ENCODE results near the gene MAPK7. TPM values are rescaled to one million over a fixed set of nuclear protein-coding genes. Genes with fewer than 3 reads are reported as not detected.

Gene MAPK7
- 7.2 and 12.6 TPM in 2 replicates for total RNA-seq

GRCh38 chr17:19378416-19379360 lies at the start of gene MAPK7:
TSS of gene MAPK7 (plus strand) at chr17:19378498. CDS start at chr17:19378901, 403 bp downstream.
- DNase-seq (ENCODE audit: low read depth in 2 of 2), result peak in 1 of 2 donors; percentile 17

DNA sequence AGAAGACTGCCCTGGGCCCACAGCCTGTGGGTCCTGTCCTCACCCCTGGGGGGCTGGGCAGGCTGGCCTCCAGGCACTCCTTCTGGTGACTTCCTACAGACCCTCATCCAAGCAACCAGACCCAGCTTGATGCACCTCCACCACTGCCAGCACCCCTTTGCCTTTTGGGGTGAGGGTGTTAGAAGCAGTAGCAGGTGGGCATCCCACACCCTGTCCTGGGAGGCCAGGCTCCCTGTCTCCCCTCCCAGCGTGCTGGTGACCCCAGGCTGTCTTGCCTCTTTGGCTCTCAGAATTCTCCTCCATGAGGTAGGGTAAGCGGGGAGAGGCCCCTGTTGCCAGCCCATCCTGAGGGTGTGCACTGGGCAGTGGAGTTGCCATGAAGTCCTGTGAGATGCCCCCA lies 49.2 kb upstream of the MAPK7 start:
- no peak for DNase-seq (ENCODE audit: low read depth in 2 of 2)

- no peak for DNase-seq (ENCODE audit: low read depth in 2 of 2)
These were observed 48.5 kb upstream of the MAPK7 start for GRCh38 chr17:19329839-19330238.

DNA sequence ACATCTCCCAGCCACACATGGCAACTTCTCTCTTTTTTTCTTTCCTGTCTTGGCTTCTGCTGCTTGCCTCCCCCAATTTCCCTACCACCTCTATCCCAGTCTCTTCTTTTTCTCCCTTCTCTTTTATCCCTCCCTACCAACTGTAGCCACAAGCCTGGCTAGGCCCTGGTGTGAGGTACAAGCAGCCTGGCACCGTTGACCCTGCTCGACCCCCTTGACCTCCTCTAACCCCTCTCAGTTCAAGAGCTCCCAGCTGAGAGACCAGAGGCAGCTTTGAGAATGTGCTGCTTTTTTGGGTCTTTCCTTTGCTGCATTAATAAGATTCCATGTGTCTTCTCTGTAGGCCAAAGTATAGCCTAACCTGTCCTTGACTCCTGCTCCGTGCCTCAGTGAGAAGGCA lies 48.0 kb upstream of the MAPK7 start:
- DNase-seq (ENCODE audit: low read depth in 2 of 2), result no peak

DNA sequence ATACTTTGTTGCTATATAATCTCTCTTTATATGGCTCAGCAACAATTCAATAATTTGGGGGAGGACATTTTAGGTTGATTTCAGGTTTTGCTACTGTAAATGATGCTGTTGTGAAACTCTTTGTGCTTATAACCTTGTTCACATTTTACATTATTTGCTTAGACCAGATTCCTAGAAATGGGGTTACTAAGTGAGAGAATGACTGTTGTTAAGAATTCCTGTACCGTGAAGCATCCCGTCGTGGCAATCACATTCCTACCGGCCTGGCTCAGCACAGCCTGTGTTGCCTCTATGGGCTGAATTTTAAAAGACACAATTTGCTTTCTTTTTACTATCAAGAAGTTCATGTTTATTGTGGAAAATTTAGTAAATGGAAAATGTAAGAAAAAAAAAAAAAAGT lies 47.2 kb upstream of the MAPK7 start:
- DNase-seq (ENCODE audit: low read depth in 2 of 2), result no peak

- no peak for DNase-seq (ENCODE audit: low read depth in 2 of 2)
These were observed 46.6 kb upstream of the MAPK7 start for GRCh38 chr17:19331543-19332245.

- no peak for DNase-seq (ENCODE audit: low read depth in 2 of 2)
These were observed 45.7 kb upstream of the MAPK7 start for GRCh38 chr17:19332371-19333131.

DNA sequence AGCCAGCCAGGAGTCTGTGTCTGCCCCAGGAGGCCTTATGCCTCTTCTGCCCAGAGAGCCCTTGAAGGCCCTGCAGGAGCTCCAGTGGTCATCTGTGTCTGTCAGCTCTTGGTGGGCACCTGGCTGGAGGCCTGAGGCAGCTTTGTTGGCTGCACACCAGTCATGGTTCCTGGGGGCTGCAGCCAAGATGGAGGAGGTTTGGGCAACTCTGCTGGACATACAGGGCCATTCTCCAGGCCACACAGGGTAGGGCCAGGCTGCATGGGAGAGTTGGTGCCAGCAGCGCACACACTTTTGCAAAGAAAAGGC lies 45.2 kb upstream of the MAPK7 start:
- DNase-seq (ENCODE audit: low read depth in 2 of 2), result no peak

DNA sequence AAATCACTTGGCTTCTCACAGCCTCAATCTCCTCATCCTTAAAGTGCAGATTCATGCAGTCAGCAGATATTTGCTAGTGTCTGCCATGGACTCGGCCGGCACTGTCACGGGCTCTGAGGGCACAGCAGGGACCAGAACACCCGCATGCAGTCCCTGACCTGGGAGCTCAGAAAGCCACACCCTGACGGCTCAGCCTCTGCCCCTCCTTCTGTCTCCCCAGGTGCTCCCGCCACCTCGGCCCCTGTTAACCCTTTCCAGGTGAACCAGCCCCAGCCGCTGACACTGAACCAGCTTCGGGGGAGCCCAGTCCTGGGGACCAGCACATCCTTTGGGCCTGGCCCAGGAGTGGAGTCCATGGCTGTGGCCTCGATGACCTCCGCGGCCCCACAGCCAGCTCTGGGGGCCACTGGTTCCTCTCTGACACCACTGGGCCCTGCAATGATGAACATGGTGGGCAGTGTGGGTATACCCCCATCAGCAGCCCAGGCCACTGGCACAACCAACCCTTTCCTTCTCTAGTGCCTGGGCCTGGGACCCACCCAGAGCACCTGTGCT lies 44.5 kb upstream of the MAPK7 start:
- DNase-seq (ENCODE audit: low read depth in 2 of 2), result no peak

- DNase-seq (ENCODE audit: low read depth in 2 of 2), result no peak
These were observed 44.0 kb upstream of the MAPK7 start for GRCh38 chr17:19334331-19334730.

DNA sequence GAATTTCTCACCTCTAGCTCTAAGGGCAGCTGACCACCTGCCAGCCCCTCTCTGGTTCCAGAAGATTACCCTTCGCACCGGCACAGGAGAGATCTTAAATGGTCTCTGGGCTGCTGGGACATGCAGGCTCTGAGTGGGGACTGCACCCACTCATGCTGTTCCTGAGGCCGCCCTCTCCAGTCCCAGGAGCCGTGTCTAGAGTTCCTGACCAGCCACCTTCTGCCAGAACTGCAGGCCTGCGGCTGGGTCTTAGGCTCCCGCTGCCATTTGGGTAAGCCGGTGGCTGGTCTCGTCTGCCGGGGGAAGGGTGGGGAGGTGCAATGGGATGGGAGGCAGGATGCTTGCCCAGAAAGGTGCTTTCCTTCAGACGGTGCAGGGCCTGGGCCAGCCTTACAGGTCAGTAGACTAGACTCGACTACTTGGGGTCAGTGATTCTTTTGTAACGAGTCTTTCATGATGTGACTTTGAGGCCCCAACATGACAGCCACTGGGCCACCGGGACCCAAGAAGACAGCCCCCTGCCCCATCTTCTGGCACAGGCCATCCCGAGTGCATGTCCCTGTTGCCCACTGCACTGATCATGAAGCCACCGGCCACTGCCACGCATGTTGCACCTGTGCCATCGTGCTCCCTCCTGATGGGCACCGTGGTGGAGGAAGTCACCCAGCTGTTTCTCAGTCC lies 42.2 kb upstream of the MAPK7 start:
- no peak for DNase-seq (ENCODE audit: low read depth in 2 of 2)

DNA sequence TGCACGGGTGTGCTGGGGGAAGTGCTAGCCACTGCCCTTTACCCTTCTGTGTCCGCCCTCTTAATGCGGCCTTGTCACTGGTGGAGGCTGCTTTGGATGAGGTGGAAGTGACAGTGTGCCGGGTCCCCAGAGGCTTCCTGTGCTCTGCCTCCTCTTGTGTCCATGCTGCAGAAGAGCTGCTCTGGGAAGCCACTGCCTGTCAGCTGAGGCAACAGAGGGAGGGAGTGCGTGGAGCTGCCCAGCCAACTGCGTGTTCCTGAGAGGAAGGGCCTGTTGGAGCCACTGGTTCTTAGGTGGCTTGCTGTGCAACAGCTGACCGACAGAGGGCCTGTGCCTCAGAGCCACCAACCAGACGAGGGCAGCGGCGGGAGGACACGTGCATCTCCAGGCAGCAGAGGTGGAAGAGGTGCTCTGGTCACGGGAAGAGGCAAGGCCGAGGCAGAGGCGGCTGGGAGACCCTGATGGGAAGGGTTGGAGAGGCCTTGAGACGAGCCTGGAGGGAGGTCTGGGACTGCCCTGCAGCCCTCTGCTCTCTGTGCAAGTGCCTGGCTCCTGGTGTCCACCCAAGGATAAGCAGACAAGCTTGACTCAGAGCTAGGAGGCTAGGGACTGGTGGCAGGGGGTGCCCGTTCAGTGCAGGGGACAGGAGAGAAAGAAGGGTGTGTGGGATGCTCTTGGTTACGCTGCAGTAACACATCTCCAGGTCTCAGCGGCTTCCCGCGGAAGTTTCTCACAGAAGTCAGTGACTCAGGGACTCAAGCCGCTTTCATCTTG lies 41.2 kb upstream of the MAPK7 start:
- peak; percentile 19 to 21 for DNase-seq (ENCODE audit: low read depth in 2 of 2)

DNA sequence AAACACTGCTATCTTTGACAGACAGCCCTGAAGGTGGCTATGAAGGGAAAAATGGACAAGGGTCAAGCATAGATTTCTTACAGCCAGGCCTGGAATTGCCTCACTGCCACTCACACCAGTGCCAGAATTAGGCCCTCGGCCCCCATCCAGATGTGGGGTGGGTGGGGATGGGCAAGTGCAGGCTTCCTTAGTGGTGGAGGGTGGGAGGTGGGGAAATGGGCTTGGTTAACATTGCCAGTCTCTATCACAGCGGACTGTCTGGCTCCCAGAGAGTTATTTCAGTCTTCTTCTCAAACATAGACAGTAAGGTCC lies 40.6 kb upstream of the MAPK7 start:
- no peak for DNase-seq (ENCODE audit: low read depth in 2 of 2)

- DNase-seq (ENCODE audit: low read depth in 2 of 2), result peak; percentile 50 to 63
These were observed 40.0 kb upstream of the MAPK7 start for GRCh38 chr17:19338031-19338990.

- DNase-seq (ENCODE audit: low read depth in 2 of 2), result no peak
These were observed 38.9 kb upstream of the MAPK7 start for GRCh38 chr17:19339341-19339815.

GRCh38 chr17:19341211-19341631 lies 37.1 kb upstream of the MAPK7 start:
- DNase-seq (ENCODE audit: low read depth in 2 of 2), result no peak

- DNase-seq (ENCODE audit: low read depth in 2 of 2), result no peak
These were observed 36.4 kb upstream of the MAPK7 start for GRCh38 chr17:19341641-19342610.

- DNase-seq (ENCODE audit: low read depth in 2 of 2), result no peak
These were observed 35.6 kb upstream of the MAPK7 start for GRCh38 chr17:19342611-19343255.

Measured in dermis microvascular lymphatic vessel endothelial cell (primary cell).